GM21619 (cell line): Measurements from ENCODE around the gene PLEKHG2.

Experiments
- ATAC-seq: cut with Tn5 transposase; IDR thresholded peaks from one replicate; pipeline ENCODE4 v1.9.1; 2021; ENCODE audit not compliant: unreplicated experiment

Gene PLEKHG2

GRCh38 chr19:39385629-39386411, 26.6 kb upstream of the PLEKHG2 start:
- ATAC-seq, result no peak

- ATAC-seq, result no peak
Measured at GRCh38 chr19:39386557-39386956, 25.9 kb upstream of the PLEKHG2 start.

DNA sequence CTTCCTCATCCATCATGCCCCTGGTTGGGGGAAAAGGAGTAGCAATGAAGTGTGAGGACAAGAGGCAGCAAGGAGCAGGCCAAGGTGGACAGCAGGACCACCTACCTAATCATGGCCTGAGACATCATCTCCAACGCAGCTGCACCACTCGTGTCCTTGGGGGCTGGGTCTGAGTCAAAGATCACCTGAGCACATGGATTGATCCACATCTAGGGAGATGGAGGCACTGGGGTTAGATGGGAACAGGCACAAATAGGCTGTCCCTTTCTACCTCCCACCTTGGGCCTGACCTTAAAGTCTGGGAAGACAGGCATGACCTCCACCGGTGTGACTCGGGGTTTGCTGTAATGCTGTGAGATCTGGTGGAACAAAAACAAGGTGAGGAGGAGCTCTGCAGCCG, 23.8 kb upstream of the PLEKHG2 start:
- no peak for ATAC-seq

DNA sequence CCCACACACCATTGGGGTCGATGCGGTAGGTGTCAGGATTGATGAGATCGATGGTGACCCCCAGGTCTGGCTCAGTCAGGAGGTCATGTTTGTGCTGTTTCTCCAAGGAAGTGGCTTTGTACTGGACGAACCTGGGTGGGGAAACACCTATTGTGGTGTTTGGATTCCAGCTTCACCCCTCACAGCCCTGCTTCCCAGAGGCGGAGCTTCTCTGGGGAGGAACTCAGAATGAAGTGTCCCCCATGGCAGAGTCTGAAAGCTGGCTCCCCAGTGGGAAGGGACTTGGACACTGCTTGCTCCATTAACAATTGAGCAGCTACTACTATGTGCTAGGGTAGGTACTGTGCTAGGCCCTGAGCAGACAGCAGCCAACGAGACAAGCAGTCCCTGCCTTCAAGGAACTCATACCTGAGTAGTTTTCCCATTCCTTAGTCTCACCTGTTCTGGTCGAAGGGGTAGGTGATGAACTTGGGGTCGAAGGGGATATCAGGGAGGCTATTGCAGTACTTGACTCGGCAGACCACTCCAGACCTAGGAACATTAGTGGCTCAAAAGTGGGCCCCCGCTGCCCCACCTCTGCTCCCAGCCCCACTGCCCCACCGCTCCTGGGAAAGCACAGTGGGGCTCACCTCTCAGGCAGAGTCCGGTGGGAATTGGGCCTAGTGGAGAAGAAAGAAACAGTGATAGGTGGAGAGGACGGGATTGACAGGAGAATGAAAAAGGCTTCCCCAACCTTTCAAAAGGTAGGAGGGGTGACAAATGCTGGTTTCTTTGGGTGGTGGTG, 22.6 kb upstream of the PLEKHG2 start:
- no peak for ATAC-seq

DNA sequence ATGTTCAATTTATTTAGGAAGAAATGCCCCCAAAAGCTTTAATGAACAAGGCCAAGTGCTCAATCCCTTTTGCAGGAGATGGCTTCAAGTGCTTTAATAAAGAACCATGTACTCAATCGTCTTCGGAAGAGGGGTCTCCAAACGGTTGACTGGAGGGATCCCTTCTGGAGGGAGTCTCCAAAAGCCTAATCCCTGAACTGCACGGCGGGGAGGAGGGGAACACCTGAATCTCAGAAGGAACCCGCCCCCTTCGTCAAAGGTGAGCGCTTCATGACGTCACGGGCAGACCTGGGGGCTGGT, 22.1 kb upstream of the PLEKHG2 start:
- ATAC-seq, result no peak

GRCh38 chr19:39390751-39391437, 21.6 kb upstream of the PLEKHG2 start, which contains the start of the genes MED29 and PAF1:
Gene MED29, plus strand, starts transcription at chr19:39391378. Its CDS starts 45 bp downstream, at chr19:39391423.
Gene PAF1, minus strand, starts transcription at chr19:39391106. Its CDS starts 242 bp downstream, at chr19:39390864.
- peak; percentile 89 for ATAC-seq

DNA sequence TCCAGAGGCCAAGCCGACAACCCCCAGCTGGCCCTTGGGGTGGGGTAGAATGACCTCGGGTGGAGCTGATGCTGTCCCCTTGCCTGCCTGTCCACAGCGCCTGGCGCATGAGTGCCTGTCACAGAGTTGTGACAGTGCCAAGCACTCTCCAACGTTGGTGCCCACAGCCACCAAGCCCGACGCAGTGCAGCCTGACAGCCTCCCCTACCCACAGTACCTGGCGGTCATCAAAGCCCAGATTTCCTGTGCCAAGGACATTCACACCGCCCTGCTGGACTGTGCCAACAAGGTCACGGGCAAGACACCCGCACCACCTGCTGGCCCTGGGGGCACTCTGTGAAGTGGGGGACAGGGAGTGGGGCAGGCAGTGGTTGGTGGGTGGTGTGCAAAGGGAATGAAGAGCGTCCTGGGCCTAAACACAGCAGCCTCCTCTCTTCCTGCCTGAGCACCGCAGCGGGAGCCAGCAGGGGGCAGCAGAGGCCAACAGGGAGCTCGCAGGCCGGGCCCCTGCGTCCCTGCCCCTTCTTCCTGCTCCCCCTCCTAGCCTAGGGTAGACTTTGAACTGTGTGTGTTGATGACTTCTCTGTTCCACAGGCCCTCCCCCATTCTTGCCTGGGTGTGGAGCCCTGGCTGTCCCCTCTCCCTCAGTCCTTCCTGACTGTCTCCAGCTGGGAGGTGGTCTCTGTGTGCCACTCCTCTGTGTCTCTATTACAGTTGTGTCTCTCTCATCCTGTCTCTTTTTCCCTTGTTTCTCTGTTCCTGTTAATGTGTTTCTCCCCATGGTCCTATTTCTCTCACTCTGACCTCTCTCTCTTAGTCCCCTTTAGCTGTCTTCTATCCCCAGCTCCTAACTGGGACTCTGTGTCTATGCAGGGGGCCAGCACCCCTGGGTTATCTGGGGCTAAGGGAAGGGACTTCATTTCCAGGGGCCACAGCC, 14.8 kb upstream of the PLEKHG2 start:
- ATAC-seq, result no peak

GRCh38 chr19:39398297-39398864, 14.1 kb upstream of the PLEKHG2 start:
- no peak for ATAC-seq

GRCh38 chr19:39399668-39400050, 12.8 kb upstream of the PLEKHG2 start:
- ATAC-seq, result no peak

- no peak for ATAC-seq
Measured at GRCh38 chr19:39400061-39400460, 12.4 kb upstream of the PLEKHG2 start.

DNA sequence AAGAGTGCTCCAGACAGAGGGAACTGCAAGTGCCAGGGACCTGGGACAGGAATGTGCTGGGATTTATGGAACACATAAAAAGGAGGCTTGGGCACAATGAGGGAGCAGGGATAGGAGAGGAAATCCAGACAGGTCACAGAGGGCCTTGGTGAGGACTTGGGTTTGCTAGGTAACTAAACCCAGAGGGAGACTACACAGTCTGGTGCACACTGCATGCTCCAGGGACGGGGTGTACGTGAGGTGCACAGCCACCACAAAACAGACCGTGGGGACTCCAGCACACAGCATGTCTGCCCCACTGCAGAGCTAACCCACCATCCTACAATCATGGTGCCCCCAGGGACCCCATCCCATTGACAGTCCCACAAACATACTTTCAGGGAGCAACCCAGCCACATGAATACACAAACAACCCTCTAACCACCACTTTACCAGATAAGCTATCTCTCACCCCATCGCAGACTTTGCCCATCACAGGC, 11.4 kb upstream of the PLEKHG2 start:
- no peak for ATAC-seq

GRCh38 chr19:39401549-39402345, 10.7 kb upstream of the PLEKHG2 start:
- no peak for ATAC-seq

- ATAC-seq, result no peak
Measured at GRCh38 chr19:39402346-39403300, 9.8 kb upstream of the PLEKHG2 start.

DNA sequence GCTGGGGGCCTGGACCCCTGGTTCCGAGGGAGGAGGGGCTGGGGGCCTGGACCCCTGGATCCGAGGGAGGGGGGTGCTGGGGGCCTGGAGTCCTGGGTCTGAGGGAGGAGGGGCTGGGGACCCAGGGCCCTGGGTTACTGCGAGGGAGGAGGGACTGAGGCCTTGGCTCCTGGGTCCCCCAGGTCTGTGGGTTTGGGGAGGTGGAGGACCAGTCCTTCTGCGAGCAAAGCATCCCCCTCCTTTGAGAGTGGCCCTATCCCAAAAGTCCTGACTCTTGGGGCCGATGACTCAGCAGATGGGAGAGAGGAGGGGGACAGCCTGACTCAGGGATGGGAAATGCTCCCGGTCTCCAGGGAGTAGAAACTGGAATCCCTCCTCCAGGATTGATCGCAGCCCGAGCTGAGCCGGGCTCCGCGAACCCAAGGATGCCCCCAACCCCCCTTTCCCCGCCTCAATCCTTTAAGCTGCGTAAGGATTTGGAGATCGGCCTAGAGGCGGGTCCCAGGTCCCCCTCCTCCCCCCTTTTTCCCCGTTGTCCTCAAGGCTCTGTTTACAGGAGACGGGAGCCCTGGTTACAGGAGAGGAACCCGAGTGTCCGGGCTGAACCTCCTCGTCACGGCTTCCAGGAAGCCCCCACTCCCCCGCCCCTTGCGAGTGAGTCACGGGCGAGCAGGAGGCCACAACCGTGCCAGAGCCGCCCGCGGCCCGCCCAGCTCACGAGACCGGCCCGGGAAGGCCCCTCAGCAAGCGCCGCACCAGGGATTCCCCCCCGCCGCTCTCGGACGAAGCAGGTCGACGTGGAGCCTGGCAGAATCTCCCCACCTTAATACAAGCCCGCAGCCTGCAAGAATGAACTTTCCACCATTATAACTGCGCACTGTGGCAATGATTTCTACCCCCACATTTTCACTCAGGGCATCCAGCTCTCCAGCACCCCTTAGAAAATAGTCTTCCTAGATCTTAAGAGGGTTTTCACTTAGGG, 8.8 kb upstream of the PLEKHG2 start:
- ATAC-seq, result peak; percentile 14

GRCh38 chr19:39405261-39405957, 7.1 kb upstream of the PLEKHG2 start:
- ATAC-seq, result no peak

- ATAC-seq, result no peak
Measured at GRCh38 chr19:39405958-39406655, 6.4 kb upstream of the PLEKHG2 start.
